Spleen (tissue), 11 donors: ENCODE measurements around the gene ERMP1. TPM values are rescaled to one million over a fixed set of nuclear protein-coding genes. Genes with fewer than 3 reads are reported as not detected.
"Not testable (repeated sequence)": the region's sequence is repeated elsewhere in the genome, so short reads cannot be mapped to it uniquely, and the experiment has no call there.

Experiments
- DNase-seq: peaks from one replicate; pipeline ENCODE4 v3.0.0-alpha.2; 2020
- H3K27ac ChIP-seq, 8 donors: fragments of 200-600 bp; sonication (generic) in 7 of 8; 1 replicate in 4 of 8; 2 replicates in 4 of 8; pipeline versions ENCODE4 v1.5.0 to v1.8.0; 2016 to 2021; ENCODE audit warnings: inconsistent platforms in 4 of 8, mild to moderate bottlenecking in 4 of 8, moderate library complexity in 1 of 8
- H3K27me3 ChIP-seq, 7 donors: fragments of 200-600 bp; sonication (generic) in 6 of 7; replicated peaks in 1 of 7; 1 replicate in 4 of 7; 2 replicates in 3 of 7; pipeline versions ENCODE4 v1.5.0 to v1.8.0; 2016 to 2021; ENCODE audit warnings: inconsistent platforms in 3 of 7, mild to moderate bottlenecking in 1 of 7
- H3K36me3 ChIP-seq, 6 donors: fragments of 200-600 bp; sonication (generic) in 5 of 6; 1 replicate in 4 of 6; 2 replicates in 2 of 6; pipeline versions ENCODE4 v1.5.0 to v1.8.0; 2016 to 2021; ENCODE audit warnings: inconsistent platforms in 2 of 6
- H3K4me1 ChIP-seq, 6 donors: fragments of 200-600 bp; sonication (generic) in 5 of 6; 1 replicate in 3 of 6; 2 replicates in 3 of 6; pipeline versions ENCODE4 v1.5.0 to v1.8.0; 2016 to 2021; ENCODE audit warnings: inconsistent platforms in 3 of 6
- H3K4me3 ChIP-seq, 8 donors: fragments of 200-600 bp; sonication (generic) in 7 of 8; 1 replicate in 4 of 8; 2 replicates in 4 of 8; pipeline versions ENCODE4 v1.5.0 to v1.8.0; 2016 to 2021; ENCODE audit warnings: inconsistent platforms in 4 of 8, mild to moderate bottlenecking in 4 of 8, moderate library complexity in 2 of 8
- H3K9me3 ChIP-seq, 8 donors: fragments of 200-600 bp; sonication (generic) in 7 of 8; 1 replicate in 4 of 8; 2 replicates in 4 of 8; pipeline versions ENCODE4 v1.5.0 to v1.8.0; 2016 to 2021; ENCODE audit warnings: inconsistent platforms in 4 of 8
- CTCF ChIP-seq, 11 experiments: fragments of 200-600 bp in 7 of 11; fragments of 450-650 bp in 4 of 11; sonication (generic) in 4 of 11; IDR thresholded peaks in 8 of 11; conservative IDR thresholded peaks in 3 of 11; 1 replicate in 7 of 11; 2 replicates in 4 of 11; pipeline versions ENCODE4 v1.4.0 to v1.8.0; 2016 to 2021; ENCODE audit warnings: antibody characterized with exemption in 11 of 11, inconsistent platforms in 4 of 11, mild to moderate bottlenecking in 1 of 11
- POLR2A ChIP-seq, 3 donors: fragments of 450-650 bp; IDR thresholded peaks; one replicate each; pipeline ENCODE4 v1.5.1; 2017; ENCODE audit warnings: antibody characterized with exemption in 3 of 3, mild to moderate bottlenecking in 1 of 3
- POLR2AphosphoS5 ChIP-seq, 3 donors: sonication (generic); formaldehyde crosslinking; IDR thresholded peaks; one replicate each; pipeline ENCODE4 v1.5.1; 2017; ENCODE audit warnings: antibody characterized with exemption in 3 of 3
- WGBS, 5 donors: extraction: QIAGEN DNeasy Blood & Tissue Kit in 3 of 5; methylation state at CpG; one replicate each; pipeline versions ENCODE4 v1.1.5 to v1.1.7; 2013 to 2018; 5-methylcytosine and 5-hydroxymethylcytosine counted together
- intact Hi-C: fragments of 100-400 bp; cut with DNase I; formaldehyde crosslinking; loops from one replicate; pipeline ENCODE4 v1.15.0; 2023; ENCODE audit warnings: low total_unique reads
- polyA plus RNA-seq, 3 donors: library from polyadenylated mRNA; stranded (reverse); fragments of 200-250 nt; gene quantifications; one replicate each; pipeline ENCODE4 v1.2.1, GENCODE V29; 2013
- total RNA-seq, 7 donors: library from RNA; depleted of rRNA in 3 of 7; stranded (reverse); fragments of >200 nt in 3 of 7; fragmentation: NEBNext Ultra II Directional in 4 of 7; extraction: Animal tissue kit (Norgen Biotek cat#: 25700) in 4 of 7; gene quantifications; one replicate each; pipeline versions ENCODE4 v1.1.0 to v1.2.1, GENCODE V29; 2016 to 2021
- donor health status: healthy with polysubstance abuse.
- donor health status: DM: no; HTN: no; CAD: no; lungs with moderate emphysema.
- donor health status: DM: no; HTN: no; CAD: no.
- donor health status: Bipolar disorder and iron deficiency.
- donor health status: healthy.
- donor health status: DM: no; HTN: no; CAD: no.
- donor health status: DM: yes; HTN: yes; CAD: no.

ERMP1 gene
- total and polyA plus RNA-seq, 10 donors: 1.9 to 15.5 (median 12.8) TPM

DNA sequence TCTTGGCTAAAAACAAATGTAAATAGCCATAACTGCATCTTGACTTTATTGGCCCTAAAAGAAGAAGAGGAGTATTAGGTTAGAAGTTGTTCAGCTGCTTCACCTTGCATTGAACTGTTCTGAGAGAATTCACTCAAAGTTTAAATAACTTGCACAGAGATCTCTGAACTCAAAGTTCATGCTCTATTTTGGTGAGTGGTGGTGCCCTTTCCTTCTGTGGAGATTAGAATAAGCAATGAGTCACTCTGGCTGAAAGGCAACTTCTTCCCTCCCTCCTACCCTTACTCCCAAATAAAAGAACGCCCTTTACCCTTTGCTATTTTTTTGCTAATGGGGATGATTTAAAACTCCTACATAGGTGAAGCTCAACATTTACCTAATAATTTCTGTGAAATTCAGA lies 48.9 kb downstream of the ERMP1 start:
- no peak overlapping the region for H3K27ac ChIP-seq
- 91 to 100% (median 97%) methylated on average over 1 of the region's 1 CpG for WGBS, 5 donors
- H3K4me3 ChIP-seq: no peak overlapping the region
- no peaks in the 10 kb centered on the region for H3K27me3 ChIP-seq
- H3K4me1 ChIP-seq: no peaks in the 10 kb centered on the region
- no peak for DNase-seq
- intact Hi-C loops: no loop called here
- peaks cover 0 to 32% (median 19%) of the 10 kb centered on the region in 8 donors for H3K9me3 ChIP-seq
- TF ChIP-seq CTCF (IDR thresholded peaks at IDR 0.05 in 8 of 11, conservative IDR thresholded peaks at IDR 0.05 in 3 of 11): no peak
- no peak for TF ChIP-seq POLR2AphosphoS5 (IDR thresholded peaks at IDR 0.05)
- TF ChIP-seq POLR2A (IDR thresholded peaks at IDR 0.05): no peak
- peaks cover 6 to 78% (median 34%) of the 10 kb centered on the region in 6 donors for H3K36me3 ChIP-seq

- 94 to 100% (median 98%) methylated on average over 3 of the region's 3 CpGs for WGBS, 5 donors
Observed at GRCh38 chr9:5783420-5783819, 49.5 kb downstream of the ERMP1 start.

GRCh38 chr9:5779705-5780218 lies 53.2 kb downstream of the ERMP1 start:
- 93 to 99% (median 97%) methylated on average over 3 to 4 of the region's 4 CpGs for WGBS, 5 donors
- H3K4me1 ChIP-seq, H3K27me3 ChIP-seq, intact Hi-C loops, DNase-seq, H3K27ac ChIP-seq, H3K4me3 ChIP-seq: not testable (repeated sequence)
- peaks cover 4 to 88% (median 56%) of the 10 kb centered on the region in 6 donors for H3K36me3 ChIP-seq
- peaks cover 0 to 45% (median 33%) of the 10 kb centered on the region in 8 donors for H3K9me3 ChIP-seq

More at GRCh38 chr9:5783420-5783819, 49.5 kb downstream of the ERMP1 start:
- H3K4me1 ChIP-seq, intact Hi-C loops, DNase-seq, H3K27ac ChIP-seq, H3K4me3 ChIP-seq, H3K27me3 ChIP-seq: not testable (repeated sequence)
- Histone ChIP-seq H3K9me3 (peaks cover 0 to 37% (median 25%) of the 10 kb centered on the region in 8 donors), H3K36me3 (peaks cover 6 to 83% (median 40%) of the 10 kb centered on the region in 6 donors)

DNA sequence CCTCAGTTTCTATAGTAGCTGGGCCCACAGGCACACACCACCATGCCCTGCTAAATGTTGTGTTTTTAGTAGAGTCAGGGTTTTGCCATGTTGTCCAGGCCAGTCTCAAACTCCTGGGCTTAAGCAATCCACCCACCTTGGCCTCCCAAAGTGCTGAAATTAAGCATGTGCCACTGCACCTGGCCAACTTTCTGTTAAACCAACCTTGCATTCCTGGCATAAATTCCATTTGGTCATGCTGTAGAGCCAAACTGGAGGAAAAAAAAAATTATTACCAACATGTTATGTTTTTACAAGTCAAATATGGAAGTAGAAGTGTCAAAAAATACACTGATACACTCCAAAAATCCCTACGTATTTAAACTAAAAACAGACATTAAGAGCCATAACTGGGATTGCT lies 54.1 kb downstream of the ERMP1 start:
- peaks cover 4 to 98% (median 66%) of the 10 kb centered on the region in 6 donors for H3K36me3 ChIP-seq
- TF ChIP-seq POLR2AphosphoS5 (IDR thresholded peaks at IDR 0.05) (no peak), CTCF (IDR thresholded peaks at IDR 0.05 in 8 of 11, conservative IDR thresholded peaks at IDR 0.05 in 3 of 11) (no peak), POLR2A (IDR thresholded peaks at IDR 0.05) (no peak)
- H3K4me3 ChIP-seq: no peak overlapping the region
- peaks cover 0 to 45% (median 33%) of the 10 kb centered on the region in 8 donors for H3K9me3 ChIP-seq
- H3K27me3 ChIP-seq: no peaks in the 10 kb centered on the region
- WGBS, 5 donors: 96 to 100% (median 98%) methylated on average over 1 of the region's 1 CpG
- no peaks in the 10 kb centered on the region for H3K4me1 ChIP-seq
- intact Hi-C loops: no loop called here
- no peak for DNase-seq
- no peak overlapping the region for H3K27ac ChIP-seq

DNA sequence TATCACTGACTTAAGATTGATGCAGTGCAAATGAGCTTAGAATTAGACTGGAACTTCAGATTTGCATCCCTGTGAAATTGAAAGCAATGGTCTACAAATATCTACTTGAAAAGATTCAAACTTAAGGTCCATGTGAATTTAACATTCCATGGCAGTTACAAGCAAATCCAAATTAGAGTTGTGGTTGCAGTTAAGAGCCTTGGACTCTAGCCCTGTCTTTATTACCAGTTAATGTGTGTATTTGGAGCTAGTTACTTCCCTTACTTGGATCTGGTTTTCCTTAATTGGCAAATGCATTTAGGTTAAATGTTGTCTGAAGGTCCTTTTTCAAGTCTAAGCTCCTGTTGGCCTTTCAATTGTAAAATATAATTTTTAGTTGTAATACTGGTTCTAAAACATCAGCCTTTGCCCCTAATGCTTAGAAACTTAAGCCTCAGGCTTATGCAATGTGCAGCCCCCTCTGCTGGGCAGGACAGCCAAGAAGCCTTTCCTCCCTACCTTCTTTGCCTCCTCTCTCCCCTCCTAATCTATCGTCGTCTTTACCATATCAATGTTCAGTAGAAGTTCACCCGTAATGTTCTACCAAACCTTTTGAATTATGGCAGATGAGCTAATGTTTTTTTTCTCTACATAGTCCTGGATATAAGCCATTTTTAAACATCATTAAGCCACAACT lies 59.5 kb downstream of the ERMP1 start:
- TF ChIP-seq CTCF (IDR thresholded peaks at IDR 0.05 in 8 of 11, conservative IDR thresholded peaks at IDR 0.05 in 3 of 11): no peak
- TF ChIP-seq POLR2A (IDR thresholded peaks at IDR 0.05): no peak
- TF ChIP-seq POLR2AphosphoS5 (IDR thresholded peaks at IDR 0.05): no peak
- no peaks in the 10 kb centered on the region for H3K27me3 ChIP-seq
- no peak overlapping the region for H3K4me3 ChIP-seq
- H3K27ac ChIP-seq: no peak overlapping the region
- intact Hi-C loops: no loop called here
- DNase-seq: no peak
- H3K9me3 ChIP-seq: peaks cover 0 to 10% (median 8%) of the 10 kb centered on the region in 8 donors
- no peaks in the 10 kb centered on the region for H3K4me1 ChIP-seq
- 87 to 100% (median 95%) methylated on average over 3 of the region's 3 CpGs for WGBS, 5 donors
- H3K36me3 ChIP-seq: peaks cover 0 to 100% (median 79%) of the 10 kb centered on the region in 6 donors
